Loucy (cell line): ENCODE data around the gene ZCWPW1.

ENCODE experiments used
- H2AFZ ChIP-seq: fragments of 200-600 bp; sonication (generic); 2 replicates; pipeline ENCODE4 v1.6.0; 2016; ENCODE audit warnings: antibody characterized with exemption, mild to moderate bottlenecking, low read length, moderate library complexity
- H3F3A ChIP-seq: fragments of 200-600 bp; 2 replicates; pipeline ENCODE4 v1.6.0; 2016; ENCODE audit warnings: antibody characterized with exemption, low read depth, mild to moderate bottlenecking
- H3K27me3 ChIP-seq: fragments of 200-600 bp; sonication (generic); 2 replicates; pipeline ENCODE4 v1.6.1; 2014; ENCODE audit warnings: low read length, mild to moderate bottlenecking; ENCODE audit not compliant: insufficient read depth, poor library complexity, severe bottlenecking
- H3K36me3 ChIP-seq: fragments of 200-600 bp; sonication (generic); 2 replicates; pipeline ENCODE4 v1.6.1; 2016; ENCODE audit warnings: low read length; ENCODE audit not compliant: insufficient read depth
- H3K4me1 ChIP-seq: fragments of 200-600 bp; sonication (generic); 2 replicates; pipeline ENCODE4 v1.5.1; 2014; ENCODE audit warnings: low read length, mild to moderate bottlenecking; ENCODE audit not compliant: insufficient read depth, poor library complexity, severe bottlenecking
- H3K4me2 ChIP-seq: fragments of 200-600 bp; sonication (generic); 2 replicates; pipeline ENCODE4 v1.6.0; 2014; ENCODE audit warnings: antibody characterized with exemption, low read length, low read depth, mild to moderate bottlenecking; ENCODE audit not compliant: poor library complexity, severe bottlenecking
- H3K4me3 ChIP-seq: fragments of 200-600 bp; sonication (generic); 2 replicates; pipeline ENCODE4 v1.5.1; 2014; ENCODE audit warnings: low read length, mild to moderate bottlenecking, mixed read lengths; ENCODE audit not compliant: poor library complexity, severe bottlenecking
- H3K79me2 ChIP-seq: fragments of 200-600 bp; sonication (generic); 2 replicates; pipeline ENCODE4 v1.6.1; 2014; ENCODE audit warnings: low read length; ENCODE audit not compliant: insufficient read depth
- H3K9ac ChIP-seq: fragments of 200-600 bp; sonication (generic); 2 replicates; pipeline ENCODE4 v1.6.0; 2014; ENCODE audit warnings: mild to moderate bottlenecking, low read depth, low read length, moderate library complexity; ENCODE audit not compliant: poor library complexity, severe bottlenecking
- H3K9me2 ChIP-seq: fragments of 200-600 bp; sonication (generic); replicated peaks from 2 replicates; pipeline ENCODE4 v1.6.1; 2016; ENCODE audit warnings: low read depth, low read length, mixed read lengths
- H3K9me3 ChIP-seq: fragments of 200-600 bp; sonication (generic); 2 replicates; pipeline ENCODE4 v1.6.1; 2014; ENCODE audit warnings: mild to moderate bottlenecking, antibody characterized with exemption, low read length, low read depth; ENCODE audit not compliant: insufficient read depth
- H4K20me1 ChIP-seq: fragments of 200-600 bp; sonication (generic); 2 replicates; pipeline ENCODE4 v1.6.0; 2014; ENCODE audit warnings: antibody characterized with exemption, low read length, mild to moderate bottlenecking; ENCODE audit not compliant: insufficient read depth, poor library complexity, severe bottlenecking
- CTCF ChIP-seq: fragments of 200-600 bp; sonication (generic); conservative IDR thresholded peaks from 2 replicates; pipeline ENCODE4 v1.5.1; 2014; ENCODE audit warnings: mild to moderate bottlenecking, antibody characterized with exemption, low read length
- EZH2phosphoT487 ChIP-seq: fragments of 200-600 bp; IDR thresholded peaks from 2 replicates; pipeline ENCODE4 v1.6.1; 2018; ENCODE audit warnings: antibody characterized with exemption, mild to moderate bottlenecking, moderate library complexity, borderline replicate concordance

Gene ZCWPW1

GRCh38 chr7:100413889-100414288, 14.6 kb downstream of the ZCWPW1 start:
- Histone ChIP-seq H3K9ac (no peak overlapping the region), H3K4me1 (no peaks in the 10 kb centered on the region), H3K9me2 (no peaks in the 10 kb centered on the region), H3K27me3 (no peaks in the 10 kb centered on the region), H3K4me3 (no peak overlapping the region), H3K4me2 (no peak overlapping the region), H3F3A (no peaks in the 10 kb centered on the region), H3K36me3 (no peaks in the 10 kb centered on the region), H4K20me1 (no peaks in the 10 kb centered on the region), H3K79me2 (no peaks in the 10 kb centered on the region), H2AFZ (no peak overlapping the region), H3K9me3 (no peaks in the 10 kb centered on the region)
- TF ChIP-seq EZH2phosphoT487, result no peak
- no peak for TF ChIP-seq CTCF

- TF ChIP-seq EZH2phosphoT487, result no peak
- TF ChIP-seq CTCF, result no peak
- Histone ChIP-seq H3K36me3 (no peaks in the 10 kb centered on the region), H3K9me3 (no peaks in the 10 kb centered on the region), H3K9me2 (no peaks in the 10 kb centered on the region), H3K79me2 (no peaks in the 10 kb centered on the region), H3K27me3 (no peaks in the 10 kb centered on the region), H4K20me1 (no peaks in the 10 kb centered on the region), H3K4me2 (no peak overlapping the region), H3K4me3 (no peak overlapping the region), H3K4me1 (no peaks in the 10 kb centered on the region), H3F3A (no peaks in the 10 kb centered on the region), H2AFZ (no peak overlapping the region), H3K9ac (no peak overlapping the region)
These were observed 15.2 kb downstream of the ZCWPW1 start for GRCh38 chr7:100413346-100413745.

- Histone ChIP-seq H3K9ac (no peak overlapping the region), H3F3A (no peaks in the 10 kb centered on the region), H3K4me1 (no peaks in the 10 kb centered on the region), H3K9me3 (no peaks in the 10 kb centered on the region), H3K9me2 (no peaks in the 10 kb centered on the region), H3K27me3 (no peaks in the 10 kb centered on the region), H2AFZ (no peak overlapping the region), H3K4me2 (no peak overlapping the region), H4K20me1 (no peaks in the 10 kb centered on the region), H3K4me3 (no peak overlapping the region), H3K79me2 (no peaks in the 10 kb centered on the region), H3K36me3 (no peaks in the 10 kb centered on the region)
- TF ChIP-seq CTCF (no peak), EZH2phosphoT487 (no peak)
These were observed 17.4 kb downstream of the ZCWPW1 start for GRCh38 chr7:100411101-100411500.
